Measurements from ENCODE around the gene PLD2. TPM values are rescaled to one million over a fixed set of nuclear protein-coding genes. Genes with fewer than 3 reads are reported as not detected.

The PLD2 gene
- total RNA-seq, 1 donor from 2014 or later: 32.1 TPM

GRCh38 chr17:4836221-4836620, 29.3 kb downstream of the PLD2 start:
- H3K27ac Mint-ChIP-seq (ENCODE audit: unreplicated experiment): no peak overlapping the region
- DNase-seq (ENCODE audit: low spot score): no peak
- peaks cover 3% of the 10 kb centered on the region for H3K36me3 Mint-ChIP-seq (ENCODE audit: low read depth)
- peaks cover 57% of the 10 kb centered on the region for H3K4me1 Mint-ChIP-seq (ENCODE audit: low read depth)
- no peaks in the 10 kb centered on the region for H3K27me3 Mint-ChIP-seq (ENCODE audit: low read depth)
- H3K9me3 Mint-ChIP-seq (ENCODE audit: low read depth): no peaks in the 10 kb centered on the region
- no peak for TF ChIP-seq CTCF (IDR thresholded peaks at IDR 0.05)
- no peak overlapping the region for H3K4me3 Mint-ChIP-seq (ENCODE audit: unreplicated experiment)

GRCh38 chr17:4837471-4838308, 30.7 kb downstream of the PLD2 start:
- Mint-ChIP-seq H3K4me3 (ENCODE audit: unreplicated experiment) (no peak overlapping the region), H3K9me3 (ENCODE audit: low read depth) (no peaks in the 10 kb centered on the region), H3K36me3 (ENCODE audit: low read depth) (peaks cover 3% of the 10 kb centered on the region), H3K27me3 (ENCODE audit: low read depth) (no peaks in the 10 kb centered on the region), H3K4me1 (ENCODE audit: low read depth) (peaks cover 57% of the 10 kb centered on the region), H3K27ac (ENCODE audit: unreplicated experiment) (peak overlapping the region; percentile 12)
- no peak for TF ChIP-seq CTCF (IDR thresholded peaks at IDR 0.05)
- DNase-seq (ENCODE audit: low spot score): no peak

- TF ChIP-seq CTCF (IDR thresholded peaks at IDR 0.05): no peak
- H3K27ac Mint-ChIP-seq (ENCODE audit: unreplicated experiment): no peak overlapping the region
- DNase-seq (ENCODE audit: low spot score): no peak
- no peaks in the 10 kb centered on the region for H3K9me3 Mint-ChIP-seq (ENCODE audit: low read depth)
- H3K27me3 Mint-ChIP-seq (ENCODE audit: low read depth): no peaks in the 10 kb centered on the region
- H3K4me3 Mint-ChIP-seq (ENCODE audit: unreplicated experiment): no peak overlapping the region
- peaks cover 3% of the 10 kb centered on the region for H3K36me3 Mint-ChIP-seq (ENCODE audit: low read depth)
- H3K4me1 Mint-ChIP-seq (ENCODE audit: low read depth): peaks cover 57% of the 10 kb centered on the region
Measured at GRCh38 chr17:4838309-4838785, 31.4 kb downstream of the PLD2 start.

GRCh38 chr17:4839221-4839620, 32.3 kb downstream of the PLD2 start:
- no peaks in the 10 kb centered on the region for H3K9me3 Mint-ChIP-seq (ENCODE audit: low read depth)
- H3K36me3 Mint-ChIP-seq (ENCODE audit: low read depth): peaks cover 3% of the 10 kb centered on the region
- no peak overlapping the region for H3K27ac Mint-ChIP-seq (ENCODE audit: unreplicated experiment)
- no peak overlapping the region for H3K4me3 Mint-ChIP-seq (ENCODE audit: unreplicated experiment)
- H3K27me3 Mint-ChIP-seq (ENCODE audit: low read depth): no peaks in the 10 kb centered on the region
- peaks cover 52% of the 10 kb centered on the region for H3K4me1 Mint-ChIP-seq (ENCODE audit: low read depth)
- DNase-seq (ENCODE audit: low spot score): no peak
- TF ChIP-seq CTCF (IDR thresholded peaks at IDR 0.05): no peak

- H3K4me3 Mint-ChIP-seq (ENCODE audit: unreplicated experiment): no peak overlapping the region
- H3K36me3 Mint-ChIP-seq (ENCODE audit: low read depth): peaks cover 3% of the 10 kb centered on the region
- no peak for TF ChIP-seq CTCF (IDR thresholded peaks at IDR 0.05)
- peaks cover 46% of the 10 kb centered on the region for H3K4me1 Mint-ChIP-seq (ENCODE audit: low read depth)
- H3K27ac Mint-ChIP-seq (ENCODE audit: unreplicated experiment): no peak overlapping the region
- no peaks in the 10 kb centered on the region for H3K27me3 Mint-ChIP-seq (ENCODE audit: low read depth)
- H3K9me3 Mint-ChIP-seq (ENCODE audit: low read depth): no peaks in the 10 kb centered on the region
- DNase-seq (ENCODE audit: low spot score): no peak
Measured at GRCh38 chr17:4839965-4840892, 33.3 kb downstream of the PLD2 start.
